GM12872 (cell line): Measurements from ENCODE around the gene SPHK1.

Source experiments
- TF ChIP-seq, protein P1 (sequence below): IDR thresholded peaks from 3 replicates; pipeline ENCODE4 v1.5.1; 2011; ENCODE audit warnings: low read depth, mild to moderate bottlenecking, low read length, moderate library complexity; ENCODE audit not compliant: insufficient read depth

SPHK1 gene

DNA sequence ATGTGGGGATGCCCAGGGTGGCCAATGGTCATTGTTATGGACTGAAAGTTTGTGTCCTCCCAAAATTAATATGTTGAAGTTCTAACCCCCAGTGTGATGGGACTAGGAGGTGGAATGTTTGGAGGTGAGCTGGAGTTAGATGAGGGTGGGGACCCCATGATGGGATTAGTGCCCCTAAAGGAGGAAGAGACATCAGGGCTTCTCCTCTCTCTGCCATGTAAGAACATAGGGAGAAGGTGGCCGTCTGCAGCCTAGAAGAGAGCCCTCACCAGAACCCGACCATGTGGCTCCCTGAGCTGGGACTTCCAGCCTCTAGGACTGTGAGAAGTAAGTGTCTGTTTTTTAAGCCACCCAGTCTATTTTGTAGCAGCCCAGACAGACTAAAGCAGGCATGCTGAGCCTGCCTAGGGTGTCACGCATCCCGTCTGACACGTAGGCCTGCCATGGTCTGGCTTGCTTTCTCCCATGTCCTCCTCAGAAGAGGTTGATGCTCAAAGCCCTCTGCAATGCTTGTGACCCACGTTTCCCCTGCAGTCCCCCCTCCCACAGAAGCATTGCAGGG, 26.7 kb upstream of the SPHK1 start:
- TF ChIP-seq, protein P1, sequence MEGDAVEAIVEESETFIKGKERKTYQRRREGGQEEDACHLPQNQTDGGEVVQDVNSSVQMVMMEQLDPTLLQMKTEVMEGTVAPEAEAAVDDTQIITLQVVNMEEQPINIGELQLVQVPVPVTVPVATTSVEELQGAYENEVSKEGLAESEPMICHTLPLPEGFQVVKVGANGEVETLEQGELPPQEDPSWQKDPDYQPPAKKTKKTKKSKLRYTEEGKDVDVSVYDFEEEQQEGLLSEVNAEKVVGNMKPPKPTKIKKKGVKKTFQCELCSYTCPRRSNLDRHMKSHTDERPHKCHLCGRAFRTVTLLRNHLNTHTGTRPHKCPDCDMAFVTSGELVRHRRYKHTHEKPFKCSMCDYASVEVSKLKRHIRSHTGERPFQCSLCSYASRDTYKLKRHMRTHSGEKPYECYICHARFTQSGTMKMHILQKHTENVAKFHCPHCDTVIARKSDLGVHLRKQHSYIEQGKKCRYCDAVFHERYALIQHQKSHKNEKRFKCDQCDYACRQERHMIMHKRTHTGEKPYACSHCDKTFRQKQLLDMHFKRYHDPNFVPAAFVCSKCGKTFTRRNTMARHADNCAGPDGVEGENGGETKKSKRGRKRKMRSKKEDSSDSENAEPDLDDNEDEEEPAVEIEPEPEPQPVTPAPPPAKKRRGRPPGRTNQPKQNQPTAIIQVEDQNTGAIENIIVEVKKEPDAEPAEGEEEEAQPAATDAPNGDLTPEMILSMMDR, result no peak

GRCh38 chr17:76359375-76359774, 25.0 kb upstream of the SPHK1 start:
- TF ChIP-seq, protein P1, result no peak

- TF ChIP-seq, protein P1, result no peak
Observed at GRCh38 chr17:76360461-76360860, 23.9 kb upstream of the SPHK1 start.

GRCh38 chr17:76363107-76363842, 21.1 kb upstream of the SPHK1 start:
- TF ChIP-seq, protein P1, result no peak

- TF ChIP-seq, protein P1, result peak; percentile 53
Observed at GRCh38 chr17:76365256-76365903, 19.0 kb upstream of the SPHK1 start.

GRCh38 chr17:76366247-76366646, 18.2 kb upstream of the SPHK1 start:
- TF ChIP-seq, protein P1, result no peak

DNA sequence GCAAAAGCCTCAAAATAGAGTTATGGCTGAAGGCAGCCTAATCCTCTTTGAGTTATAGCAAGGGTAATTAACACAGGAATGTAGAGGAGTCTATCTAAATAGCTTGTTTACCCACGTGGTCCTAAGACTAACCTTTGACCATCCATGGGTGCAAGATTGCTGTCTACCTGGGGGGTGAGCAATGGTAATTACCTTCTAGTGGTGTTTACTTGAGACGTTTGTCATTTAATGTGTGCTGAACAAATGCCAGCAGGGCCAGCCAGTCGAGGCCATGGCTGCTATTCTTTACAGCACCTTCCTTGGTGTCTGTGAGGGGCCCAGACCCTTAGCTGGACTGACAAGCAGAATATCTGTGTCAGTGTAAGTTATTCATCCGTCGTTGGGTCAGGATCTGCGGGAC, 16.8 kb upstream of the SPHK1 start:
- TF ChIP-seq, protein P1, result no peak
